GM18505 (cell line): ENCODE data around the gene HNRNPL.
"Not testable (repeated sequence)": the region's sequence is repeated elsewhere in the genome, so short reads cannot be mapped to it uniquely, and the experiment has no call there.

Experiments
- ATAC-seq: cut with Tn5 transposase; IDR thresholded peaks from one replicate; pipeline ENCODE4 v1.9.1; 2021; ENCODE audit not compliant: unreplicated experiment
- POLR2A ChIP-seq: IDR thresholded peaks from 4 replicates; pipeline ENCODE4 v1.6.1; 2011; ENCODE audit warnings: borderline replicate concordance; ENCODE audit not compliant: insufficient read depth, insufficient read length; ENCODE audit errors: extremely low read depth

HNRNPL gene

GRCh38 chr19:38830039-38830733 is 19.6 kb downstream of the HNRNPL start:
- no peak for ATAC-seq
- TF ChIP-seq POLR2A: no peak

- not testable (repeated sequence) for ATAC-seq
Observed at GRCh38 chr19:38829203-38829602, 20.6 kb downstream of the HNRNPL start.

- no peak for TF ChIP-seq POLR2A
- no peak for ATAC-seq
Observed at GRCh38 chr19:38826856-38827551, 22.8 kb downstream of the HNRNPL start.

GRCh38 chr19:38825936-38826335 is 23.9 kb downstream of the HNRNPL start:
- not testable (repeated sequence) for ATAC-seq

GRCh38 chr19:38821230-38821825 is 28.5 kb downstream of the HNRNPL start:
- not testable (repeated sequence) for ATAC-seq

- no peak for TF ChIP-seq POLR2A
- no peak for ATAC-seq
Observed at GRCh38 chr19:38819231-38819920, 30.4 kb downstream of the HNRNPL start.

- TF ChIP-seq POLR2A: no peak
- ATAC-seq: no peak
Observed at GRCh38 chr19:38817081-38817480, 32.7 kb downstream of the HNRNPL start.

GRCh38 chr19:38816131-38816750 is 33.5 kb downstream of the HNRNPL start:
- ATAC-seq: no peak
- TF ChIP-seq POLR2A: no peak

GRCh38 chr19:38815059-38816001 is 34.5 kb downstream of the HNRNPL start:
- no peak for ATAC-seq
- TF ChIP-seq POLR2A: no peak

GRCh38 chr19:38813932-38814331 is 35.9 kb downstream of the HNRNPL start:
- ATAC-seq: not testable (repeated sequence)

- ATAC-seq: no peak
- TF ChIP-seq POLR2A: no peak
Observed at GRCh38 chr19:38813323-38813722, 36.5 kb downstream of the HNRNPL start.

GRCh38 chr19:38812841-38813320 is 36.9 kb downstream of the HNRNPL start, which contains the start of gene LGALS4:
Gene LGALS4 (minus strand): TSS chr19:38812945. CDS start chr19:38812886, 59 bp downstream.
- ATAC-seq: no peak
- TF ChIP-seq POLR2A: no peak
